Ascending aorta (tissue), 2 donors: Measurements from ENCODE around the gene ATOH8. TPM values are rescaled to one million over a fixed set of nuclear protein-coding genes. Genes with fewer than 3 reads are reported as not detected.

Experiments used
- DNase-seq, 2 donors: peaks; one replicate each; pipeline ENCODE4 v3.0.0-alpha.2; 2019; ENCODE audit warnings: low spot score in 2 of 2
- H3K27ac ChIP-seq, 2 donors: fragments of 200-600 bp; sonication (generic); one replicate each; pipeline ENCODE4 v1.5.1; 2016 to 2017; ENCODE audit warnings: mild to moderate bottlenecking in 1 of 2
- H3K27me3 ChIP-seq: fragments of 200-600 bp; sonication (generic); one replicate; pipeline ENCODE4 v1.5.1; 2017
- H3K36me3 ChIP-seq, 2 donors: fragments of 200-600 bp; sonication (generic); one replicate each; pipeline ENCODE4 v1.5.1; 2016
- H3K4me1 ChIP-seq, 2 donors: fragments of 200-600 bp; sonication (generic); one replicate each; pipeline ENCODE4 v1.5.1; 2016 to 2017; ENCODE audit warnings: mild to moderate bottlenecking in 1 of 2
- H3K4me3 ChIP-seq, 2 donors: fragments of 200-600 bp; sonication (generic); one replicate each; pipeline ENCODE4 v1.5.1; 2016 to 2017; ENCODE audit warnings: mild to moderate bottlenecking in 1 of 2
- H3K9me3 ChIP-seq, 2 donors: fragments of 200-600 bp; sonication (generic); one replicate each; pipeline ENCODE4 v1.5.1; 2016
- CTCF ChIP-seq, 3 experiments: fragments of 200-600 bp in 2 of 3; fragments of 450-650 bp in 1 of 3; sonication (generic) in 2 of 3; IDR thresholded peaks; one replicate each; pipeline ENCODE4 v1.5.1; 2016 to 2019; ENCODE audit warnings: antibody characterized with exemption in 3 of 3, mild to moderate bottlenecking in 1 of 3, moderate library complexity in 1 of 3
- intact Hi-C: fragments of 100-400 bp; cut with DNase I; formaldehyde crosslinking; loops from one replicate; pipeline ENCODE4 v1.15.1; 2023
- total RNA-seq: library from RNA; depleted of rRNA; stranded (reverse); fragments of >200 nt; gene quantifications from one replicate; pipeline ENCODE4 v1.1.0, GENCODE V29; 2016

Gene ATOH8
- total RNA-seq, 1 donor from 2014 or later = 239 TPM

GRCh38 chr2:85804583-85804982 lies 50.8 kb downstream of the ATOH8 start:
- Histone ChIP-seq H3K4me3 (no peak overlapping the region), H3K9me3 (no peaks in the 10 kb centered on the region), H3K27me3 (no peaks in the 10 kb centered on the region), H3K27ac (no peak overlapping the region), H3K4me1 (no peaks in the 10 kb centered on the region), H3K36me3 (peaks cover 7 to 23% of the 10 kb centered on the region in 2 donors)
- peak in 1 of 2 donors; percentile 44 for DNase-seq
- peak; percentile 28 to 51 (median 33) for TF ChIP-seq CTCF (IDR thresholded peaks at IDR 0.05)
- intact Hi-C loops = no loop called here

GRCh38 chr2:85806358-85807118 lies 52.7 kb downstream of the ATOH8 start:
- Histone ChIP-seq H3K27me3 (no peaks in the 10 kb centered on the region), H3K36me3 (peaks cover 7 to 11% of the 10 kb centered on the region in 2 donors), H3K9me3 (no peaks in the 10 kb centered on the region), H3K4me1 (peaks cover 8 to 10% of the 10 kb centered on the region in 2 donors), H3K27ac (no peak overlapping the region), H3K4me3 (no peak overlapping the region)
- intact Hi-C loops = no loop called here
- TF ChIP-seq CTCF (IDR thresholded peaks at IDR 0.05) = no peak
- peak in 1 of 2 donors; percentile 41 for DNase-seq

GRCh38 chr2:85807756-85808155 lies 54.0 kb downstream of the ATOH8 start:
- peak in 1 of 2 donors; percentile 60 for DNase-seq
- no peak overlapping the region for H3K27ac ChIP-seq
- no peaks in the 10 kb centered on the region for H3K36me3 ChIP-seq
- intact Hi-C loops = no loop called here
- no peaks in the 10 kb centered on the region for H3K27me3 ChIP-seq
- peaks cover 8 to 22% of the 10 kb centered on the region in 2 donors for H3K4me1 ChIP-seq
- TF ChIP-seq CTCF (IDR thresholded peaks at IDR 0.05) = no peak
- H3K9me3 ChIP-seq = no peaks in the 10 kb centered on the region
- H3K4me3 ChIP-seq = no peak overlapping the region

- Histone ChIP-seq H3K4me3 (peak overlapping the region in 1 of 2 donors; percentile 54), H3K4me1 (peaks cover 8 to 41% of the 10 kb centered on the region in 2 donors), H3K27ac (peak overlapping the region; percentile 90 to 94), H3K27me3 (no peaks in the 10 kb centered on the region), H3K36me3 (no peaks in the 10 kb centered on the region), H3K9me3 (no peaks in the 10 kb centered on the region)
- intact Hi-C loops = loop anchor here (5.0 kb wide), 1 partner anchor 173 kb away; no protein-coding TSS in a partner anchor
- TF ChIP-seq CTCF (IDR thresholded peaks at IDR 0.05) = no peak
- DNase-seq = peak in 1 of 2 donors; percentile 65
Measured at GRCh38 chr2:85810371-85811179, 56.8 kb downstream of the ATOH8 start.

- TF ChIP-seq CTCF (IDR thresholded peaks at IDR 0.05) = no peak
- peak in 1 of 2 donors; percentile 87 for DNase-seq
- H3K36me3 ChIP-seq = no peaks in the 10 kb centered on the region
- intact Hi-C loops = loop anchor here (2.0 to 5.0 kb wide), 3 partner anchors 15 to 174 kb away; no protein-coding TSS in a partner anchor
- peak overlapping the region; percentile 90 to 94 for H3K27ac ChIP-seq
- H3K4me1 ChIP-seq = peaks cover 8 to 41% of the 10 kb centered on the region in 2 donors
- no peaks in the 10 kb centered on the region for H3K9me3 ChIP-seq
- no peaks in the 10 kb centered on the region for H3K27me3 ChIP-seq
- H3K4me3 ChIP-seq = peak overlapping the region in 1 of 2 donors; percentile 54
Measured at GRCh38 chr2:85811180-85812093, 57.6 kb downstream of the ATOH8 start.
